OCI-LY3 (cell line): ENCODE measurements around the gene ABTB2.

Experiments
- H2AFZ ChIP-seq: fragments of 200-600, 300-600 bp; shearing (Covaris generic); 2 replicates; pipeline ENCODE4 v1.6.0; 2014; ENCODE audit warnings: antibody characterized with exemption, low read depth, low read length
- H3K27ac ChIP-seq: fragments of 200-600, 300-600 bp; sonication (generic); 2 replicates; pipeline ENCODE4 v1.5.1; 2014; ENCODE audit warnings: mild to moderate bottlenecking, low read length, moderate library complexity, mixed read lengths
- H3K27me3 ChIP-seq: fragments of 200-600, 300-600 bp; sonication (generic); 2 replicates; pipeline ENCODE4 v1.6.1; 2014; ENCODE audit warnings: low read depth, low read length, mixed read lengths
- H3K36me3 ChIP-seq: fragments of 200-600, 300-600 bp; sonication (generic); replicated peaks from 2 replicates; pipeline ENCODE3; 2014; ENCODE audit warnings: low read depth, low read length, mixed read lengths
- H3K4me1 ChIP-seq: fragments of 300-600, 200-600 bp; sonication (generic); 2 replicates; pipeline ENCODE4 v1.6.1; 2014; ENCODE audit warnings: low read length, mixed read lengths
- H3K4me2 ChIP-seq: fragments of 200-600, 300-600 bp; sonication (generic); 2 replicates; pipeline ENCODE4 v1.6.1; 2014; ENCODE audit warnings: low read length, mixed read lengths
- H3K4me3 ChIP-seq: fragments of 300-600, 200-600 bp; sonication (generic); 2 replicates; pipeline ENCODE4 v1.5.1; 2014; ENCODE audit warnings: antibody characterized with exemption, mild to moderate bottlenecking, low read length, moderate library complexity
- H3K79me2 ChIP-seq: fragments of 300-600, 200-600 bp; shearing (Covaris generic); 2 replicates; pipeline ENCODE4 v1.6.1; 2014; ENCODE audit warnings: mild to moderate bottlenecking, low read length, mixed read lengths
- H3K9ac ChIP-seq: fragments of 300-600, 200-600 bp; shearing (Covaris generic); 2 replicates; pipeline ENCODE4 v1.6.0; 2014; ENCODE audit warnings: mild to moderate bottlenecking, low read length, moderate library complexity
- H3K9me3 ChIP-seq: fragments of 200-600, 300-600 bp; shearing (Covaris generic); 2 replicates; pipeline ENCODE4 v1.6.1; 2014; ENCODE audit warnings: low read length, mixed read lengths; ENCODE audit not compliant: insufficient read depth
- H4K20me1 ChIP-seq: fragments of 200-600, 300-600 bp; sonication (generic); 2 replicates; pipeline ENCODE4 v1.6.1; 2016; ENCODE audit warnings: low read length, mixed read lengths; ENCODE audit not compliant: insufficient read depth
- CTCF ChIP-seq: fragments of 200-600, 300-600 bp; sonication (generic); IDR thresholded peaks from 2 replicates; pipeline ENCODE4 v1.5.1; 2014; ENCODE audit warnings: antibody characterized with exemption, low read length, low read depth
- EZH2phosphoT487 ChIP-seq: fragments of 200-600 bp; shearing (Covaris generic); IDR thresholded peaks from 2 replicates; pipeline ENCODE4 v1.6.1; 2018; ENCODE audit warnings: antibody characterized with exemption, mixed run types, low read depth

ABTB2 gene

DNA sequence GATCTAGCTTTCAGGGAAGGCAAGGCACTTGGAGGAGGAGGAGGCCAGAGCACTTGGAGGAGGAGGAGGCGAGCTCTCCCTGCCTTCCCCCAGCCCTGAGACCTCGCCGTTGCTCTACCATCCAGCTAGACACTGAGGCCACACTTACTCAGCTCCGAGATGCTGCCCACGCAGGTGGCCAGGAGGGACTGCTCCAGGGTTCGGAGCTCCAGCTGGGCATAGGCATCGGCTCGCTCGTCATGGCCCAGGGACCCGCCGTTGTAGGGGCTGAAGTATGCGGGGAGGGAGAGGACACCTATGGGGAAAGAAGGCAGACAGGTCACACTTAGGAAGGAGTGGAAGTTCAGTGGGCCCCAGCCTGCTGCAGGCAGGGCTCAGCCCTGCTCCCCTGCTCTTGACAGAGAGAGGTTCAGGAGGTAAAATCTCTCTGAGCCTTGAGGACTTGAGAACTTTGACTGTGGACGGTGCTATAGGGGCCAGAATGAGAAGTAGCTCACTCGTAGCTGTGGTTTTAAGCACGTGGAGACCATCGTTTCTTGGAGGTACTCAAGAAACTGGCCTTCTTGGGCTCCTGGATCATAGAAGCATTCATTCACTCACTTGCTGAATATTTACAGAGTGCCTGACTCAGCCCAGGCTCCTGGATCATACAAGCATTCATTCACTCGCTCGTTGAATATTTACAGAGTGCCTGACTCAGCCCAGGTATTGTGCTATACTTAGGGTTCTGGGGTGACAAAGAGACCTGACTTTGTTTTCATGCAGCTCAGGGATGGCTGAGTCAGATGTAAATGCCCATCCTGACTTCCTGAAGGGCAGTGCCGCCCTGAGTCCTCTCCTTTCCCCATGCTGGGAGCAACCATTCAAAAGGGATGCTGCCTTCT, 153.2 kb downstream of the ABTB2 start:
- no peak overlapping the region for H2AFZ ChIP-seq
- no peaks in the 10 kb centered on the region for H3K36me3 ChIP-seq
- H3K4me1 ChIP-seq, result peaks cover 12% of the 10 kb centered on the region
- no peak overlapping the region for H3K4me2 ChIP-seq
- no peak overlapping the region for H3K27ac ChIP-seq
- H3K27me3 ChIP-seq, result no peaks in the 10 kb centered on the region
- H3K9ac ChIP-seq, result no peak overlapping the region
- H3K79me2 ChIP-seq, result peaks cover 5% of the 10 kb centered on the region; the same call in 1 of the 2 replicates
- H3K9me3 ChIP-seq, result no peaks in the 10 kb centered on the region
- TF ChIP-seq CTCF, result no peak
- TF ChIP-seq EZH2phosphoT487, result no peak
- no peaks in the 10 kb centered on the region for H4K20me1 ChIP-seq
- H3K4me3 ChIP-seq, result no peak overlapping the region

DNA sequence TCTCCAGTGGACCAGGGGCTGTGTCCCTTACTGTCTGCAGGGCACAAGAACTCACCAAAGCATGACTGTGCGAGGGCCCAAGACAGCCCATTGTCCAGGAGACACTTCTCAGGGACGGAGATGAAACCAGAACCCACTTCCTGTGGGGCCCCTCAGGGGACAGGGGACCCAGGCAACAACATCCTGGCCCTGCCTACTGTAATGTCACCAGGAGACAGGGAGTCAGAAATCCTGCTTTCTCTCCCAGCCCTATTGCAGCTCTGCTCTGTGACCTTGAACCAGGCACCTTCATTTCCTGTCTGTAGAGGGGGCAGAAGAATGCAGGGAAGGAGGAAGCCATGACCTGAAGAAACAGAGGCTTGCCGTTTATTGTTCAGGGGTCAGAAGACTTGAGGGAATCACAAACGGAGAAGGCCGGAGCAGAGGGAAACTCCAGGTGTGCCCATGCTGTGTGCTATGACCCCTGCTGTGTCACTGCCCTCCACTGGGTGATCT, 154.4 kb downstream of the ABTB2 start:
- Histone ChIP-seq H3K4me1 (peaks cover 12% of the 10 kb centered on the region), H3K9me3 (no peaks in the 10 kb centered on the region), H3K27ac (no peak overlapping the region), H3K9ac (no peak overlapping the region), H3K27me3 (no peaks in the 10 kb centered on the region), H4K20me1 (no peaks in the 10 kb centered on the region), H3K79me2 (peaks cover 5% of the 10 kb centered on the region; the same call in 1 of the 2 replicates), H3K4me2 (no peak overlapping the region), H3K4me3 (no peak overlapping the region), H2AFZ (no peak overlapping the region), H3K36me3 (no peaks in the 10 kb centered on the region)
- TF ChIP-seq CTCF, result no peak
- no peak for TF ChIP-seq EZH2phosphoT487

GRCh38 chr11:34201129-34201528, 156.7 kb downstream of the ABTB2 start:
- no peaks in the 10 kb centered on the region for H3K9me3 ChIP-seq
- no peak overlapping the region for H3K27ac ChIP-seq
- H2AFZ ChIP-seq, result no peak overlapping the region
- TF ChIP-seq EZH2phosphoT487, result no peak
- TF ChIP-seq CTCF, result no peak
- no peaks in the 10 kb centered on the region for H3K36me3 ChIP-seq
- H3K4me1 ChIP-seq, result peaks cover 11% of the 10 kb centered on the region
- no peaks in the 10 kb centered on the region for H4K20me1 ChIP-seq
- no peaks in the 10 kb centered on the region for H3K79me2 ChIP-seq
- H3K4me2 ChIP-seq, result no peak overlapping the region
- H3K9ac ChIP-seq, result no peak overlapping the region
- no peaks in the 10 kb centered on the region for H3K27me3 ChIP-seq
- no peak overlapping the region for H3K4me3 ChIP-seq

DNA sequence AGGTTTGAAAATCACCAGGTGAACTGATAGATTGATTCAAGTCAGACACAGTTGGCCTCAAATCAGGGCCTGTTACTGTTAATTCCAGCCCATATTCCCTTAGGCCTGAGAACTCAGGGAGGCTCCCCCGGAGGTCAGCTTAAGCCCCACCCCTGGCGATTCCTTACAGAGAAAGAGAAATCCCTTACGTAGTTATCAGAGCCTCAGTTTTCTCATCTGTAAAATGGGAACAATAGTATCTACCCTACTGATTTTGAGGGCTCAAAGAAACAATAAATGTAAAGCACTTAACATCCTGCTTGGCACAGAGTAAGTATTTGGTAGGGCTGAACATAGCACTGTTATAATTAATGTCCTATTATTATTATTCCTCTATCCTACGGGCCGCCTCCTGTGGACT, 158.3 kb downstream of the ABTB2 start:
- no peaks in the 10 kb centered on the region for H3K36me3 ChIP-seq
- no peak for TF ChIP-seq CTCF
- TF ChIP-seq EZH2phosphoT487, result no peak
- no peaks in the 10 kb centered on the region for H3K9me3 ChIP-seq
- H3K4me3 ChIP-seq, result no peak overlapping the region
- no peak overlapping the region for H3K9ac ChIP-seq
- H3K27me3 ChIP-seq, result no peaks in the 10 kb centered on the region
- peaks cover 11% of the 10 kb centered on the region for H3K4me1 ChIP-seq
- no peak overlapping the region for H2AFZ ChIP-seq
- no peak overlapping the region for H3K27ac ChIP-seq
- H3K4me2 ChIP-seq, result no peak overlapping the region
- no peaks in the 10 kb centered on the region for H4K20me1 ChIP-seq
- H3K79me2 ChIP-seq, result no peaks in the 10 kb centered on the region
